MG63 (cell line): ENCODE results near the gene TNS4. TPM values are rescaled to one million over a fixed set of nuclear protein-coding genes. Genes with fewer than 3 reads are reported as not detected.

Experiments used
- DNase-seq: peaks from one replicate; pipeline ENCODE4 v3.0.0-alpha.2; 2020
- H3K27me3 ChIP-seq: fragments of 250-450 bp; sonication (Bioruptor Pico); 2 replicates; pipeline ENCODE4 v1.5.1; 2020; ENCODE audit warnings: mild to moderate bottlenecking, moderate library complexity
- H3K36me3 ChIP-seq: fragments of 250-450 bp; sonication (Bioruptor Pico); 2 replicates; pipeline ENCODE4 v1.5.1; 2020; ENCODE audit warnings: mild to moderate bottlenecking, moderate library complexity
- H3K4me3 ChIP-seq: fragments of 250-450 bp; sonication (Bioruptor Pico); 2 replicates; pipeline ENCODE4 v1.5.1; 2020; ENCODE audit warnings: mild to moderate bottlenecking, moderate library complexity
- H3K9me3 ChIP-seq: fragments of 250-450 bp; sonication (Bioruptor Pico); 2 replicates; pipeline ENCODE4 v1.5.1; 2020; ENCODE audit warnings: mild to moderate bottlenecking, moderate library complexity
- total RNA-seq: library from RNA; depleted of rRNA; stranded (reverse); fragments of >200 nt; shearing (Covaris generic); gene quantifications from 2 replicates; pipeline ENCODE4 v1.2.3, GENCODE V29; 2014; ENCODE audit warnings: low replicate concordance

The TNS4 gene
- total RNA-seq, 1 experiment from 2014 or later = not detected

DNA sequence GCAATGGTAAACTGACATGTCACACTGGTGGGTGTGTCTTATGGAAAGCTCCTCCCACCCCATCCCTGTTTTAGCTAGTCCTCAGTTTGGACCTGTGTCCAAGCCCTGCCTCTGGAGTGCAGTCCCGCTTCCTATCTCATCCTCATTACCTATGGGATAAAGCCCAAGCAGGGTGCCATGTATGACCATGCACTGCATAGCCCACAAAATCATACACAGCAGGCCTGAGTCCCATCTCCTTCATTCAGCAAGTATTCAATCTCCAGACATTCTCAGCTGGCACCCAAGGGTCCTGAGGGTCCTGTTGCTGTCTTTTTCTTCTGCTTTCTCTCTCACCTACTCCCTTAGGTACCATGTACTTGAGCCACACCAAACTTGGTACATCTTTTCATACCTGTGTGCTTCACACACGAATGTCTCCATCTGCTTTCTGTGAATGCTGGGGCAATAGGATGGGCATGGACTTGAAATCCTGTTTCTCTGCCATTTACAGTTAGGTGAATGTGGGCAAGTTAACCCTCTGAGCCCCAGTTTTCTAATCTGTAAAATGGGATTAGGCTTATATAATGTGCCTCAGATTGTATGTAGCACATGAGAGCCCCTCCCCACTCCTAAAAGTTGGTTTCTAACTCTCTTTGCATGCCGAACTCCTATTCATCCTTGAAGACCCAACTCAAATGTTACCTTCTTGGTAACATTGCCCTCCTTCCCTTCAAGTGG is 28.5 kb downstream of the TNS4 start:
- Histone ChIP-seq H3K9me3 (no peaks in the 10 kb centered on the region), H3K36me3 (no peaks in the 10 kb centered on the region), H3K27me3 (no peaks in the 10 kb centered on the region), H3K4me3 (no peak overlapping the region)
- no peak for DNase-seq

DNA sequence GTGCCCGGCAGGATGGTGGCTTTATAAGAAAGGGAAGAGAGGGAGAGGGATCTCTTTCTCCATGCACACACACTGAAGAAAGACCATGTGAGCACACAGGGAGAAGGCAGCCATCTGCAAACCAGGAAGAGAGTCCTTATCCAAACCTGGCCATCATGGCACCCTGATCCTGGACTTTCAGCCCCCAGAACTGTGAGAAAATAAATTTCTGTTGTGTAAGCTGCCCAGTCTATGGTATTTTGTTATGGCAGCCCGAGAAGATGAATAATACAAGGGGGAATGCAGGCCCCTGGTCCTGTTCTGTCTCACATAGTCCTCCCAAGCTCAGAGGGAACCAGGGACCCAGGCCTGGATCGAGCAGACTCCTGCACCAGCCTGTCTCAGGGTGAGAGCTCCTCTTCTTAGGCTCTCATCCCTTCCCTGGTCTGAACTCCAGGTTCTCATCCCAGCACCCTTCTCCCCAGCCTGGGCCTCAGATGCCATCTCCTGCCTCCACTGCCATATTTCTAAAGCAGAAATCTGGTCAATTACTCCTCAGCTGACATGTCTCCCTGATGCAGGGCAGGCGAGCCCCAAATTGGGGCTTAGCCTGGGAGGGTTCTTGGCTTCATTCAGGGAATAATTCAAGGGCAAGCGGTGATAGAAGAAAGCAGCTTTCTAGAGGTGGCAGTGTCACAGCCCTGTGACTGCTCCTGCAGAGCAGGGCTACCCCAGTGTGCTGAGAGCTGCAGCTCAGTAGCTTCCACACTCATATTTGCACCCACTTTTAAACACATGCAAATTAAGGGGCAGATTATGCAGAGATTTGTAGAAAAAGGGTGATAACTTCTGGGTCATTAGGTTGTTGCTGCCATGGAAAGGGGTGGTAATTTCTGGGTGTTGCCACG is 29.3 kb downstream of the TNS4 start:
- Histone ChIP-seq H3K9me3 (no peaks in the 10 kb centered on the region), H3K27me3 (no peaks in the 10 kb centered on the region), H3K36me3 (no peaks in the 10 kb centered on the region), H3K4me3 (no peak overlapping the region)
- DNase-seq = no peak

DNA sequence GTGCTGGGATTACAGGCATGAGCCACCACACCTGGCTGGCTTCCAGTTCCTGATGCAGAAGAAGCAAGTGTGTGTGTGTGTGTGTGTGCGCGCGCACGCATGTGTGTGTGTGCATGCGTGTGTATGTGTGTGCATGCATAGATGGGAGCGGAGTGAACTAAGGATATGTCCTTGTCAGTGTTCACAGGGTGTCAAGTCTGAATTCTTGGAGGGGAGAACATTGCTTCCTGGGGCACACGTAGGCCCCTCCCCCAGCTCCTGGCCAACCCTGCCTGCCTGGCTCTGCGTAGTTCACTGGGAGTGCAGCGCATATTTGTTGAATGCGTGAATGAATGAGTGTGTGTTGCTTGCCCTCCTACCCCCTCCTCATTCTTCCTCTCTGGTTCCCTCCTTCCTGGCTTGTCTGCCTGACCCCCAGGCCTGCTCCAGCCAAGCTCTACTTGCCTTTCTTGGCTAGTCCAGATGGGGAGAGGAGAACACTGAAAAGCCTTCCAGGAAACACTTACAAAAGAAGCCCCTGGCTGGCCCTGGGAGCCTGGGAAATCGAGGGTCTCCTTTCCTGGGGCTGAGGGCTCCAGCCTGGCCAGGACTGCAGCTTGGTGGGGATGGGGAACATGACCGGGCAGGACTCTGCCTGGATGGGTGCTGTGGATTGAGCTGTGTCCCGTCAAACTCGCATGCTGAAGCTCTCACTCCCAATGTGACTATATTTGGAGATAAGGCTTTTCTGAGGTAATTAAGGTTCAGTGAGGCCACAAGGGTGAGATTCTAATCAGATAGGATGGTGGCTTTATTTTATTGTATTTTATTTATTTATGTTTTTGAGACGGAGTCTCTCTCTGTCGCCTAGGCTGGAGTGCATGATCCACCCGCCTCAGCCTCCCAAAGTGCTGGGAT is 30.2 kb downstream of the TNS4 start:
- no peak for DNase-seq
- Histone ChIP-seq H3K27me3 (no peaks in the 10 kb centered on the region), H3K9me3 (no peaks in the 10 kb centered on the region), H3K4me3 (no peak overlapping the region), H3K36me3 (no peaks in the 10 kb centered on the region)

- Histone ChIP-seq H3K36me3 (no peaks in the 10 kb centered on the region), H3K9me3 (no peaks in the 10 kb centered on the region), H3K4me3 (no peak overlapping the region), H3K27me3 (0 out of 2 replicates have a peak, but pooled peaks cover 2% of the 10 kb centered on the region)
- DNase-seq = no peak
Observed at GRCh38 chr17:40469805-40470675, 31.4 kb downstream of the TNS4 start.

- Histone ChIP-seq H3K9me3 (no peaks in the 10 kb centered on the region), H3K36me3 (no peaks in the 10 kb centered on the region), H3K4me3 (no peak overlapping the region), H3K27me3 (0 out of 2 replicates have a peak, but pooled peaks cover 2% of the 10 kb centered on the region)
- DNase-seq = no peak
Observed at GRCh38 chr17:40468560-40468959, 32.9 kb downstream of the TNS4 start.

GRCh38 chr17:40467281-40467867 is 34.0 kb downstream of the TNS4 start:
- Histone ChIP-seq H3K27me3 (0 out of 2 replicates have a peak, but pooled peaks cover 2% of the 10 kb centered on the region), H3K36me3 (no peaks in the 10 kb centered on the region), H3K4me3 (no peak overlapping the region), H3K9me3 (no peaks in the 10 kb centered on the region)
- DNase-seq = no peak

DNA sequence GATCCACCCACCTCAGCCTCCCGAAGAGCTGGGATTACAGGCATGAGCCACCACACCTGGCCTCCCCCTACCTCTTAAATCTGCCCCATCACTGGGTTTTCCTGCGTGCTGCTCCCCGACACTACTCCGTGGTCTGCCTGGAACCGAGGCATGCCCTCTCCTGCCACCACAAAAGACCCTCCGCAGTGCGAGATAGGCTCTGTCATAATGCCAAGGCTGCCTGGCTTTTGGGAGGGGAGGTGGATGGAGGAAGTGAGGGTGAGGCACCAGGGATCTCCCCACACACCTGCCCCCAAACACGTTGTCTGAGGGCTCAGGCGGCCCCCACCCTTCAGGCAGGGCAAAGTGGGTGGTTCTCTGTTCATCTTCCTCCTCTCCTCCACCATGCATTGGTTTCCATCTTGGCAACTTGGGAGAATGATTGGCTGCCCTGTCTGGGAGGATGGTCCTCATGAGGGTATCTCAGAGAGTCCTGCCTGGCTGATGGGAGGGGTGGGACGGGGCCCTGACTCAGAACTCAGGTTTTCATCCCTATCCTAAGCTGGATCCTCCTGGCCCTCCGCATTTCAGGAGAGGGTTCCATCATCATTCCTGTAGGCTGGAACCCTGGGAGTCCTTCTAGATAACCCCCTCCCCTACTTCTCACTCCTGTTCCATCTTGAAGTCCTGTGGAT is 35.0 kb downstream of the TNS4 start:
- Histone ChIP-seq H3K27me3 (0 out of 2 replicates have a peak, but pooled peaks cover 2% of the 10 kb centered on the region), H3K36me3 (no peaks in the 10 kb centered on the region), H3K4me3 (no peak overlapping the region), H3K9me3 (no peaks in the 10 kb centered on the region)
- DNase-seq = no peak

DNA sequence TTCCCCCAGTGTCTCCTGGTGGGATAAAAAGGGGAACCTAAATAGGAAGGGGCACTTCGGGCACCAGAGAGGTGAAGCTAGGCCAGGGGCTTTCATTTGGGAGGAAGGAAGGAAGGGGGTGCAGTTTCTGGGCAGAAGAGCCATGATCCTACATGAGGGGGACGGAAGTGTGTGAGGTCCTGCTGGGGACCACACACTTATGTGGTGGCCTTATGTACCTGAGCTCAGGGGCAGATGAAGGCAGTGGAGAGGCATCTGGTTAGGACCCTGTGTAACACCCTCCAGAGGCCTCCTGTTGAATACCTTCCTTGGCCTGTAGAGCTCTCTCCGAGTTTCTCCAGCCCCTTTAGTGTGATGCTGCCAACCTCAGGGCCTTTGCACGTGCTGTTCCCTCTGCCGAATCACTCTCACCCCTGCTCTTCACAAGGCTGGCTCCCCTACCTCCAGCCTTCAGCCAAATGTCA is 37.0 kb downstream of the TNS4 start:
- Histone ChIP-seq H3K4me3 (no peak overlapping the region), H3K27me3 (0 out of 2 replicates have a peak, but pooled peaks cover 2% of the 10 kb centered on the region), H3K36me3 (no peaks in the 10 kb centered on the region), H3K9me3 (no peaks in the 10 kb centered on the region)
- DNase-seq = no peak

- H3K9me3 ChIP-seq = no peaks in the 10 kb centered on the region
- no peak overlapping the region for H3K4me3 ChIP-seq
- H3K27me3 ChIP-seq = 0 out of 2 replicates have a peak, but pooled peaks cover 2% of the 10 kb centered on the region
- no peaks in the 10 kb centered on the region for H3K36me3 ChIP-seq
- DNase-seq = no peak
Observed at GRCh38 chr17:40463122-40463550, 38.3 kb downstream of the TNS4 start.

DNA sequence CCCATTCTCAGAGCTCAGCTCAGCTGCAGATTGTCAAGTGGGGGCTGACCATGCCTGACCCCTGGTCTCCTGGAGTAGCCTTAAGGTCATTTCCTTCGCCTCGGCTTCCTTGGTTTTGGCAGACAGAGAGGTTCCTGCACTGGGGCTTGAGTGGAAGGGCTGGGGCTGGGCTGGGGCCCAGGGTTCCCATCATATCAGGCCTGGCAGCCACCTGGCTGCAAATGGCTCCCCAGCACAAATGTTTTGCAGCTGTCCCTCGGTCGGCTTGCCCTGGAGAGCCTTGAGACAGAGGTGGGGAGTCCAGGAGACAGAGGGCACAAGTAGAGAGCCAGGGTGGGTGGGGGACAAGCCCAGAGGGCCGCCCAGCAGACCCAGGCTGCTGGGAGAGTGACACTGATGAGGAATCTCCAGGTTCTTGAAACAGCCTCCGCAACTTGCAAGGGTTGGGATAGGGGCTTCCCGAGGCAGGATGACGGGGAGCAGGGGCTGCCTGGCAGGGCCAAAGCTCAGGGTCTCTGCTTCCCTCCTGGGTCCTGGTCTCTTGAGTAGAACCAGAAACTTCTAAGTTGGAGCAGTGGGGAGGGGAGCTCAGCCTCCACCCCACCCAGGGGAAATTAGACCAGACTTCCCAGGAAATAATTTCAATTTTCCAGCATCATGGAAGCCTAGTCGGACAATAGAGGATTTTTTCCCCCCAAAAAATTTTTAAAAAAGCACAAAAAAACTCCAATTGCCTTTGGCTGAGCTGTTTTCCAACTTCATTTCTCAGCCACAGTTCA is 38.9 kb downstream of the TNS4 start:
- Histone ChIP-seq H3K4me3 (no peak overlapping the region), H3K9me3 (no peaks in the 10 kb centered on the region), H3K36me3 (no peaks in the 10 kb centered on the region), H3K27me3 (0 out of 2 replicates have a peak, but pooled peaks cover 2% of the 10 kb centered on the region)
- DNase-seq = no peak

DNA sequence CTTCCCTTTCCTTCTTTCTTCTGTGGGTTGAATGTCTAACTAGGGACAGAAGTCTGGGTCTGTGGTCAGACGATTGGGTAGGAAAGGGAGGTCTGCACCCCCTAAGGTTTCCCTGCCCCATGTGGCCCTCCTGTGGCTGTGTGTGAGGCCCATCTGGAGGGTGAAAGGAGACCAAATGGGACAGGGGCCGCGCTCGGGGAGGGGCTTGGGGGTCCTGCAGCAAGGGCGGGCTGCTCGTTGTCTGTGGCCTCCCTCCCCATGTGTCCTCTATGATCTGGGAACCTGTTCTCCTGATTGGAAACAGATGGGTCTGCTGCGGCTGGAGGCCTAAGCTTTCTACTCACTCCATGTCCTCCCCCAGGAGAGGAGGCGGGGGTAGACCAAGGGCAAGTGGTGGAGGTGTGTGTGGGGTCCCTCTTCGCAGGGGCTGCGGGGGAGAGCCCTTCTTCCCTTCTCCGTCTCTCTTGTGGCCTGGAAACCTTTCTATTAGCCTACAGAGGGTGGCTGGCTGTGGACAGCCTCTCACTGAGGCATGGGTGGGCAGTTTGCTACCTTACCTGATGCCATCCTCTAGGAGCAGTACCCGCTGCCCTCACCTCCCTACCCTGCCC is 39.6 kb downstream of the TNS4 start:
- Histone ChIP-seq H3K27me3 (0 out of 2 replicates have a peak, but pooled peaks cover 2% of the 10 kb centered on the region), H3K36me3 (no peaks in the 10 kb centered on the region), H3K4me3 (no peak overlapping the region), H3K9me3 (no peaks in the 10 kb centered on the region)
- no peak for DNase-seq

DNA sequence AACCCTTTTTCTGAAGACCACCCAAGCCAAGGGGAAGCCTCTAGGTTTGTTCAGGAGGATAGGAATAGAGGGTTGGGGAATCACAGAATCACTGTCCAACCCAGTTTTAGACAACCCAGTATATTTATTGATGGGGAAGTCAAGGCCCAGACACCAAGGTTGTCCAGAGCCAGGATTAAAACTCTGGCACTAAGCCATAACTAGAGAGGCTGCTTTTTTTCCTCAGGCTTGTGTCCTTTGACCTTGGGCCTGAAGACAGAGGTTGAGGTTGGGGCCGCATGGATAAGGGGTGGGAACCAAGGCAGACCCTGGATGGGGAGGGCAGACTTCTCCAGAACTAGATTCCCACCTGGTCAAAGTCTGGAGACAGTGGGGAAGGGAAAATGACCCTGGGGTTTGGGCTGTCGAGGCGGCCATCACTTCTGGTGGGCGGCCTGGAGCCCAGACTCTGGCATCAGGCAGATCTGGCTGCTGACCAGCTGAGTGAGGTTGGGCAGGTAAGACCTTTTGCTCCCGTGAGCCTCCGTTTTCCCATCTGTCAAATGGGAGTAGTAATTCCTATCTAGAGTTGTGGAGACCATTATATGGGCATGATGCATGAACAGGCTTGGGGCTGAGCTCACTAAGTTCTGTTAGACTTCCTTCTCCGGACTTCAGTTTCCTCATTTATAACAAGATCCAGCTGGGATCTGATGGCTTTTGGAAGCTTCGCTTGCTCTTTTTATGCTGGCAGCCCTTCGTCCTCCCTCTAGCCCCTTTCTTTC is 40.3 kb downstream of the TNS4 start:
- no peaks in the 10 kb centered on the region for H3K9me3 ChIP-seq
- H3K4me3 ChIP-seq = no peak overlapping the region
- 0 out of 2 replicates have a peak, but pooled peaks cover 2% of the 10 kb centered on the region for H3K27me3 ChIP-seq
- no peaks in the 10 kb centered on the region for H3K36me3 ChIP-seq
- DNase-seq = no peak

DNA sequence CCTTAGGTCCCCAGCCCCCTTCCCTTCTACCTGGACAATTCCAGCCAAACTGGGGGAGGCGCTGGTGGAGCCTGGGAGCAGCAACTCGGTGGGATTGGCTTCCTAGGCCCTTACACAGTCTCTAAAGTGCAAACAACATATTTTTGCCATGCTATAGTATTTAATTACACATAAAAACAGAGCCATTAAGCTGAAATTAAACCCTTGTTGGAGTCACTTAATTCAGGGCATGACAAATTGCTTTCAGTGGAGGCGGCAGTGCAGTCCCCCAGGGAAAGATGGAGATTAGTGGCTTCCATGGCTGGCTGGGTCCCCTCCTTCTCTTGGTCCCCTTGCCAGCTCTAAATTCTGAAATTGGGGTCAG is 40.8 kb downstream of the TNS4 start:
- DNase-seq = no peak
- no peak overlapping the region for H3K4me3 ChIP-seq

More for the DNA sequence above, 40.8 kb downstream of the TNS4 start:
- Histone ChIP-seq H3K9me3 (no peaks in the 10 kb centered on the region), H3K27me3 (no peaks in the 10 kb centered on the region), H3K36me3 (no peaks in the 10 kb centered on the region)
